A172 (cell line): Measurements from ENCODE around the gene MTIF2. TPM values are rescaled to one million over a fixed set of nuclear protein-coding genes. Genes with fewer than 3 reads are reported as not detected.
A peak's percentile ranks its signal among the peaks of the same experiment; 100 is the strongest.
"Not testable (repeated sequence)": the region's sequence is repeated elsewhere in the genome, so short reads cannot be mapped to it uniquely, and the experiment has no call there.

Source experiments
- DNase-seq: peaks from one replicate; pipeline ENCODE4 v3.0.0-alpha.2; 2015; ENCODE audit warnings: low spot score
- total RNA-seq: library from RNA; depleted of rRNA; stranded (reverse); fragments of >200 nt; shearing (Covaris generic); gene quantifications from 2 replicates; pipeline ENCODE4 v1.2.3, GENCODE V29; 2014

MTIF2 gene
- total RNA-seq, 1 experiment from 2014 or later = 63.9 TPM

DNA sequence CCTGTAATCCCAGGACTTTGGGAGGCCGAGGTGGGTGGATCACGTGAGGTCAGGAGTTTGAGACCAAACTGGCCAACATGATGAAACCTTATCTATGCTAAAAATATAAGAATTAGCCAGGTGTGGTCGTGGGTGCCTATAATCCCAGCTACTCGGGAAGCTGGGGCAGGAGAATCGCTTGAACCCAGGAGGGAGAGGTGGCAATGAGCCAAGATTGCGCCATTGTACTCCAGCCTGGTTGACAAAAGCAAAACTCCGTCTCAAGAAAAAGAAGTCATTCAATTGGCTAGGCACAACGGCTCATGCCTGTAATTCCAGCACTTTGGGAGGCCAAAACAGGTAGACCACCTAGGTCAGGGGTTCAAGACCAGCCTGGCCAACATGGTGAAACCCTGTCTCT is 27.4 kb downstream of the MTIF2 start:
- not testable (repeated sequence) for DNase-seq

DNA sequence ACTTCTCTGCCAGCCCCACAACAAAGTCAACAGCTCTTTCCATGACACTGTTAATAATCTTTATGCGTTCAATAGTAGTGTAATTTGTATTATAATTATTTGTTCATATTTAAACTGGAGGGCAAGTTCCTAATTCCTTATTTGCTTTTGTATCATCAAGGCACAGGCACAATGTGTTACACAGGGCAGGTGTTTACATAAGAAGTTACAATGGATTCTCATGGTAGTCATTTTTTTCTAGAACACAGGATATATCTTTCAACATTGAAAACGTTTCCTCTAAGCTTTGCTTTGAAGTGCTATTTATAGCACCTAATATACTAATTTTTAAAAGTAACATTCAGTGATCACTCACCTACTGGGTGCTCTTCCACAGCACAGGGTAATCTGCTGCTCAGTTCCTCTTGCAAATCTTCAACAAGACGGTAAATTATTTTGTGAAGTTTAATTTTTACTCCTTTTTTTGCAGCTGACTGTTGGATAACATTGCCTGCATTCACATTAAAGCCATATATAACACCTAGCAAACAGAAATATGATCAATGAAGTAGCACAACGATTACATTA is 29.3 kb downstream of the MTIF2 start:
- DNase-seq = no peak

DNA sequence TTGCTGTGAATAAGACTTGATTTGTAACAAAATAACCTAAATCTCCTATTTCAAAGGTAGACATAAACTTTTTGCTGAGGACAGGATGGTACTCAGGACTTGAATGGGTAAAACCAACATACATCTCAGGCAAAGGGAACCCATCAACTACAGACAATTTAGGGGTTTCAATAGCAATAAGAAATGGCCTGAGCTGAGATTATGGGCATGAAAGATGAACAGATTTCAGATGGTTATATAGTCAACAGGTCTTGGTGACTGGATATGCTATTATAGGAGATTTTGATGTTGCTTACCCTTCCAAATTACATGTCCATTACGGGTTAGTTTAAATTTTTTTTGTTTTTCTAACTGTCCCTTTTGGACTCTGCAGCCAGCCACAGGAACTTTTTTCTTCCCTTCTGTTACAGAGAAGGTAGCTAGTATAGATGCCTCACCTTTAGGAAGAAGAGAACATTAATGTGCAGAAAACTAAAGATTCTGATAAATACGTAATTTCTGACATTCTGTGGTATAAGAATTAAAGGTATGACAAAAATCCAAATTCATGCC is 32.0 kb downstream of the MTIF2 start:
- DNase-seq = no peak

DNA sequence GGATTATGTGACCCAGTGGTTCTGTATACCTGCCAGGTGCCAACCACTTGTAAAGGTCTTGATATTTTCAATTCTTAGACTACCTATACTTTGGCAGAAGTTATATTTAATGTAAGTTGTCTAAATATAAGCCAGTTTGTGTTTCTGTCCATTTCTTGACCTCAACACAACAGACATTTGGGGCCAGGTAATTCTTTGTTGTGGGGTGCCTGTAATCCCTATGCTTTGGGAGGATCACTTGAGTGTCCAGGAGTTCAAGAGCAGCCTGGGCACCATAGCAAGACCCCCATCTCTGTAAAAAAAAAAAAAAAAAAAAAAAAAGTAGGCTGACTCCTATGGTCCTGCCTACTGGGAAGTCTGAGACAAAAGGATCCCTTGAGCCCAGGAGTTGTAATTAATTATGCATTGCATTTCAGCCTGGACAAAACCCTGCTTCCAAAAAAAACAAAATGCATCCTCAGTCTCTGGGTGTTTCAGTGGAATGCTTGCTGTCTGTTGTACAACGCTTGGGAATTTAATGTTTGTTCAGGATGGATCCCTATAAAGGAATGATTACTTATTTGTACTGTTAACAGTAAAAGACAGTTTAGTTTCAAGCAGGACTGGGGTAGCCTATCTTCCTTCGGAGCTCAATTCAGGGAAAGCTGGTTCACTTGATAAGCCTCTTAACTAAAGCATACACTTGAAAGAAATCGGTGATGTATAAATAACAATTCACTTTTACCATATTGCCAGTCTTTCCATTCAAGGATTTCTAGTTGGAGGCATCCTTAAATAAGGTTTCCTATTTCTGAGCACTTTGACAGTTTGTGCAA is 33.1 kb downstream of the MTIF2 start:
- no peak for DNase-seq

DNA sequence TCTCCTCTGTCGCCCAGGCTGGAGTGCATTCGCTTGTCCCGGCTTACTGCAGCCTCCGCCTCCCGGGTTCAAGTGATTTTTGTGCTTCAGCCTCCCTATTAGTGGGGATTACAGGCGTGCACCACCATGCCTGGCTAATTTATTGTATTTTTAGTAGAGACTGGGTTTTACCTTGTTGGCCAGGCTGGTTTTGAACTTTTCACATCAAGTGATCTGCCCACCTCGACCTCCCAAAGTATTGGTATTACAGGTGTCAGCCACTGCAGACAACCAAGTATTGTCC is 35.4 kb downstream of the MTIF2 start:
- DNase-seq = no peak

DNA sequence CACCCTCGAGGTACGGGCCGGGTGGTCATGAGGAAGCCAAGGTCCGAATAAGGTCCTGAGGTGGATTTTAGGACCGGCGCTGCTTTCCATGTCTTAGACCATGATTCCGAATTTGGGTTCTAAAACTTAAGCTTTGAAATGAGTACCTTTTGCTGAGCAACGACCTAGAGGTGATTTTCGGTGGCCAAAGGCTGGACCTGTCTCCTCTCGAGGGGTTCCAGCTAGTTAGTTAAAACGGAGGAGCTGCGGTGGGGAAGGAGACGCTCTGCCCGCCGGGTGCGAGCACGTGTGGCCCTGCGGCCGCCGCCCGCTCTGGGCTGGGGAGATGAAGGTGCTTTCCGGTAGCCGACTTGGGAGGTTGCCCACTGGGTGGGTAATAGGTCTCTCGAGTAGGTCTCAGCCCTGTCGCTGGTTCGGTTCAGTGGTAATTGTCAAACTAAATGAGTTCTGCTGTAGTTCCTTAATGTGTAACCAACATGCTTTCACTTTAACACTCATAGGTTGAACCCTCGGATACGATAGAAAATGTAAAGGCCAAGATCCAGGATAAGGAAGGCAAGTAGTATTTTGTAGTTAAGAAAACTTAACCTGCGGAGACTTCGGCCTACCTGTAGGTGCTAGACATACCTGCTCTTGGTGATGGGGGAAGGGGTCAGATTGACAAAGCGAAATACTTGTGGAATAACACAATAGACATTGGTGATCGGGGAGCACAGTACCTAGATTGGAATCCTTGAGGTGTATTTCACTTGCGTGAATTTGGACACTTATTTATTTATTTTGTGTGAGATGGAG is 36.0 kb downstream of the MTIF2 start:
- peak; percentile 32 for DNase-seq

DNA sequence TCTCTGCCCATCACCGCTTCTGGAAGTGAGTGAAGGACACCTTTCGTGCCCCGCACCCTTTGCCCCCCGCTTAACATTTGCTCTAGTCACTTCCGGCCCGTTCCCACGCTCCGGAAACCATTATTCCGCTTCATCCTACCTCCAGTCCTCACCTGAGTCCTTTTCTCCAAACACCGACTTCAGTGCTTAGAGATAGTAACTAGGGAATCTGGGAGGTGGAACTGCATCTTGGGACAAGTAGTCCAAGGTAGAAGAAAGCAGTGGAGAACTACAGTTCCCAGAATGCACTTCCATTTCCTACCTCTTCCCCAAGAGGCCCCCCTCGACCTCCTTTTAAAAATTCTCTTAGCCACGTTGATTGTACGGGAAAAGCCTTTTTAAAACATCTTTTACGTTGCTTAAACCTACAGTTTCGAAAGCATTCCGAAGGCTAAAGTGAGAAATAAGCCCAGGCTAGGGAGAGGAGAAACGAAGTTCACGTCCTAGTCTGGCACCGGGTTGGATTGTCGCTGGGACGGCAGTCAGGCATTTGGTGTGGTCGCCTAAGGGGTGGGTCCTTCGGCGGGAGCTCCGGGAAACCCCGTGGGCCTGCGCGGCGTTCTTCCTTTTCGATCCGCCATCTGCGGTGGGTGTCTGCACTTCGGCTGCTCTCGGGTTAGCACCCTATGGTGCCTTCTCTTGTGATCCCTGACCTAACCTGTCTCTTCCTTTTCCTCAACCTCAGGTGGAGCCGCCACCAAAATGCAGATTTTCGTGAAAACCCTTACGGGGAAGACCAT is 36.8 kb downstream of the MTIF2 start, which contains the start of the genes CLHC1 and RPS27A:
TSS of gene CLHC1 (minus strand) at position 210 of the 779 bp plus-strand sequence. CDS start 9,882 bp downstream, outside the sequence.
TSS of gene RPS27A (plus strand) at position 605 of the 779 bp plus-strand sequence. CDS start at position 742, 137 bp downstream.
- DNase-seq = peak; percentile 99

DNA sequence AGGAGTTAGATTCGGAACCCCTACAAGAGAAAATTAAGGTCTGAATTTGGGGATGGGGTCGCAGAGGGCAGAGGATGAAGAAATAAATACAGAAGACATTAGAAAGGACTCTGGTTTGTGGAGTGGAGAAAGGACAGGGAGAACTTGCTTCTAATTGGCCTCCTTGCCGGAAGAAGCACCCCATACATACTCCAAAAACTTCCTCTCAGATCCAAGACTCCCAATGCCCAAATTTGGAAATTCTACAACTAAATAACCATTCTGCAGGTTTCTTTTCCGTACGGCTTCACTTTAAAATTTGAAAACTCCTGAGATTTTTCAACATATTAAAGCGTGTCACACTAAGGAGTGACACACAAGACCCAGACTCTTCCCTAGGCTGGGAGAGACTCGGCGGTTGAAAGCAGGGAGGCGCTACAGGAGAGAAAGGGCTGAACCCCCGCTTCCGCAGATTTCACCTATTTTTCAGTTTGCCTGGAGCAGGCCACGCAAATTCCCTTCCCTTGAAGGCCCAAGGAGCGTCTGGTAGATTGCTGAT is 37.4 kb downstream of the MTIF2 start:
- no peak for DNase-seq

DNA sequence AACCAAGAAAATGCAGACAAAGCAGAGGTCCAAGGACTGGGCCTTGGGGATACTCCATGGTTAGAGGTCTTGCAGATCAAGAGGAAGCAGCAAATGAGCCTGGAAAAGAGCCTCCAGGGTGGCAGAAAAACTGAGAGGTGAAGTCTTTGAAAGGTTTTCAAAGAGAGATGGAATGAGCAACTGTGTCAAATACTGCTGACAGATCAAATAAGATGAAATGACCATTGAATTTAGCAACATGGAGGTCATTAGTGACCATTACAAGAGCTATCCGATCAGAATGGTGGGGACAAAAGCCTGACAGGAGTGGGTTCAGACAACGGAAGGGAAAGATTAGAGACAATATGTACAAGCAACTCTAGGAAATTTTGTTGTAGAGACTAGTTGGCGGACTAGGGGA is 38.5 kb downstream of the MTIF2 start:
- no peak for DNase-seq

DNA sequence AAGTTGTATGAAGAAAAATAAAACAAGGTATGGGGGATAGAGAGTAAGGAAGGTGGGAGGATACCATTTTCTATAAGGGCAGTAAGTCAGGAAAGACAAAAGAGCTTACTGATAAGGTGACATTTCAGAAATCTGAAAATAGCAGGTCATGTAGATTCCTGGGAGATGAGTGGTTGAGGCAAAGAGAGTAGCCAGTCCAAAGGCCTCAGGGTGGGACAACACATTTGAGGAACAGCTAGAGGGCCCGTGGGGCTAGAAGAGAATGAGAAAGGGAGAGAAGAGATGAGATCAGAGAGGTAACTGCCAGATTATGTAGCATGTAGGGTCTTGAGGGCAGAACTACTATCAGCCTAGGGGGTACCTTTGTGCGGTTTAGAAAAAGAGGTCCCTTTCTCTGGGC is 39.8 kb downstream of the MTIF2 start:
- DNase-seq = no peak

DNA sequence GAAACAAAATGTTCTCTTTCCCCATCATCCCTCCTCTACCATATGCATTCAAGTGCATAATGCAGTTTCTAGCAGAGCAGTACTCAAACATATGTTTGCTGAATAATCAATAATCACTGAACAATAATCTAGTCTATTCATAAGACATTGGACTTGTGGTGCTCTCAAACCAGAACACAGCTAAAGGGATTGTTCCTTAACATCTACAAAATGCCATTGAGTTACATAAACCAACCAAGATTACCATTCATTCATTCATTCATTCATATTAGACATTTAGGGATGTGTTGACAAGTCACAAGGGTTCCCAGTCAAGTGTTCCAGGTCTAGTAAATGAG is 40.8 kb downstream of the MTIF2 start:
- DNase-seq = no peak

DNA sequence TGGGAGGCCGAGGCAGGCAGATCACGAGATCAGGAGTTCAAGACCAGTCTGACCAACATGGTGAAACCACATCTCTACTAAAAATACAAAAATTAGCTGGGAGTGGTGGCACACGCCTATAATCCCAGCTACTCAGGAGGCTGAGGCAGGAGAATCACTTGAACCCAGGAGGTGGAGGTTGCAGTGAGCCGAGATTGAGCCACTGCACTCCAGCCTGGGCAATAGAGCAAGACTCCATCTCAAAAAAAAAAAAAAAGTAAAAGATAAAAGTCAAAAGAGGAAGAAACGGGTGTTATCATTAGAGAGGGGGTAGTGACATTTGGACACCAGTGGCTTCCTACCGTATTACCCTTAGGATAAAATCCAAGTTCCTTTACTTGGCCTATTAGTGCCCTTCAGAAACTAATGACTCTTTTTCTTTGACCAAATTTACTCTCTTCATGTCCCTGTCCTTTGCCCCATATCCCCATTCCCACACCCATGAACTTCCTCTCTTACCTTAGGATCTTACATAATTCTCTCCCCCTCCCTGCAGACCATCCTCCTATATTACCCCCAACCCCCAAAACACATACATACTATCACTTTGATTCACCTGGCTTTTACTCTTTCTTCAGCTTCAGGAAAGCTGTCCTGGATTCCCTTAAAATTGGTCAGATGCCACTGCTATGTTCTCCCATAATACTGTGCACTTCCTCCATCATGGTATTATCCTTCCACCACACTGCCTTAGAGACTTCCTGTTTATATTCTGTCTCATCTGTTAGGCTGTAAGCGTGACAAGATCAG is 41.4 kb downstream of the MTIF2 start:
- DNase-seq = not testable (repeated sequence)

DNA sequence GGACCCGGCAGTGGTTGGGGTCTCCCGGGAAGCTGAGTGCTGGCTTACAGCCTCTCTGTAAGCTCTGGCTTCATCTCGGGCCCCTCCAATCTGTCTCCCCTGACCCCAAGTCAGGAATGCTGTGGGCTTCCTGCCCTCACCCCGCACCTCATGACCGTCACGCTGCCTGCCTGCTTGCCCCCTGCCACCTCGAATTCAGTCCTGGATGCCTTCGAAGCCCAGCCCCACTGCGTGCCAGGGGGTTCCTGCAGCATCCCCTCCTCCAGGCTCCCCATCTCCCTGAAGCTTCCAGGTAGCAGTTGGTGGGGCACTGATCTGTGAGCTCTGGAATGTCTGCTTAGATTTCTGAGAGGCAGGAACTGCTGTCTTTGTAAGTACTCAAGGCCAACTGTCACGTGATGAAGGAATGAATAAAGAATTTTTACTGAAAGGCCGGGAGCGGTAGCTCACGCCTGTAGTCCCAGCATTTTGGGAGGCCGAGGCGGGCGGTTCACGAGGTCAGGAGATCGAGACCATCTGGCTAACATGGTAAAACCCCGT is 43.5 kb downstream of the MTIF2 start:
- DNase-seq = no peak

DNA sequence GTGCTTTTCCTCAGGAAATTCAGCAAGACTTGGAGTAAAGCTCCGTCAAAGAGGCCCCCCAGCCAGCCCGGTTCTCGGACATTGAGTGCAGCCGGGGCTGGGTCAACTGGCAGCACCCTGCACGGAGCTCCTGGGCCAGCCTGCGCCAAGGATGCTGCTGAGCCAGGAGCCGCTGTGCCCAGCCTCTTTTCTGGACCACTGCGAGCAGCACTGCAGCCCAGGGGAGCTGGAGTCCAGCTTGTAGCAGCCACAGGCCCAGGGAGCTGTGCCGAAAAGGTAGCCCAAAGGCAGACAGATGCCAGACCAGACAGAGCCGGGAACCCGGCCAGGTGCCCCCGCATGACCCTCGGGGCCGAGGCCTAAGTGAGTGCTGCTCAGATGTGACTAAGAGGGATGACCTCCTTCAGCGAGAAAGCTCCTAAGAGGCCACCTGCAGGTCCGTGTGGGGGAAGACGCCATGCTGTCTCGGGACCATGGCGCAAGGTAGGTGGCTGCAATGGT is 44.2 kb downstream of the MTIF2 start:
- DNase-seq = no peak

DNA sequence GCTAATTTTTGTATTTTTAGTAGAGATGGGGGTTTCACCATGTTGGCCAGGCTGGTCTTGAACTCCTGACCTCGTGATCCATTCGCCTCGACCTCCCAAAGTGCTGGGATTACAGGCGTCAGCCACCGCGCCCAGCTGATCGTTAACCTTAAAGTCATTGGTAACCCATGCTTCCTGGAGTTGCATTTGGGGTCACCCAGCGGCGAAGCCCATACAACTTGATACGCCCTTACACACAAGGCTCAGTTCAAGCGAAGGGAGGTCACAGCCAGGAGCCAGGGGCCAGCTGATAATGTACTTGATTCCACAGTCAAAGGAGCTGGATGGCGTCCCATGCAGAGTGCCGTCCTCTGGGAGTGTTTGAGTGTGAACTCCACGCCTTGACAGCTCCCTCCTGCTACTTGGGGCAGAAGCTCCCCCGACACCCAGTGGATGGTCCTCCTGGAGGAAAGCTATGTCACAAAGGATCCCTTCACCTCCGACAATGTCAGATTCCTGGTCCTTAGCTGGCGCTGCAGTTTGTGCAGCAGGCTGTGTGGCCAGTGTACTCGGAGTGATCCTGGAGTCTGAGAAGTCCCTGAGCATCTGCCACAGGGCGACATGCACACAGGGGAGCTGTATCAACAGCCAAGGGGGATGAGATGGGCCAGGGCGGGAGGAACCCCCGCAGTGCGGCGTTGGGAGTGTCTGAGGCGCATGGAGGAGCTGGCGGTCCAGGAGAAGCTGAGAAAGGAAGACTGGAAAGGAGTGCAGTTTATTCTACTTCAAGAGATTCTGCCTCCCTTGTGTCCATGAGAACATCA is 44.9 kb downstream of the MTIF2 start:
- DNase-seq = no peak

DNA sequence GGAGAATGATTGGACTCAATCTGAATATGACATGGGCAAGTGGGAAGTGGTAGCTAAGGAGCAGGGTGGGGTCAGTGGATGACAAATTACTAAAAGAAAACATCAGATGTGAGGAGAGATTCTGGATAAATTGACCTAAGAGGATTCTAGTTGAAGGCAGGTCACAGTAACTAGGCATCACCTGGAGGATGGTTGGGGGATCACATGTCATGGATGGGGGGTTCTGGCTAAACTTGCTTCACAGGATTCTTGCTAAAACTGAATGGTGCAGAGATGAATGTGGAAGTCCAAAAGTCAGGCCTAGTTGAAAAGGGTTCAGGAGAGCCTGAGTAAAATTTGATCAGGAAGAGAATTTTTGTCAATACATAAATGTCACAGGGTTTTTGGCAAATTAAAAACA is 55.2 kb downstream of the MTIF2 start:
- no peak for DNase-seq

DNA sequence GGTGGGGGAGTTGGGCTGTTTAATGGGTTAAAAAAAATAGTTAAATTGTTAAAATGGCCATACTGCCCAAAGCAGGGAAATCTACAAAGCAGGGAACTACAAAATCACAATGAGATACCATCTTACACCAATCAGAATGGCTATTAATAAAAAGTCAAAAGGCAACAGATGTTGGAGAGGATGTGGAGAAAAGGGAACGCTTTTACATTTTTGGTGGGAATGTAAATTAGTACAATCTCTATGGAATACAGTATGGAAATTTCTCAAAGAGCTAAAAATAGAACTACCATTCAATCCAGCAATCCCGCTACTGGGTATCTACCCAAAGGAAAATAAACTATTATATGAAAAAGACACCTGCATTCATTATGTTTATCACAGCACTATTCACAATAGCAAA is 64.1 kb downstream of the MTIF2 start:
- DNase-seq = no peak

DNA sequence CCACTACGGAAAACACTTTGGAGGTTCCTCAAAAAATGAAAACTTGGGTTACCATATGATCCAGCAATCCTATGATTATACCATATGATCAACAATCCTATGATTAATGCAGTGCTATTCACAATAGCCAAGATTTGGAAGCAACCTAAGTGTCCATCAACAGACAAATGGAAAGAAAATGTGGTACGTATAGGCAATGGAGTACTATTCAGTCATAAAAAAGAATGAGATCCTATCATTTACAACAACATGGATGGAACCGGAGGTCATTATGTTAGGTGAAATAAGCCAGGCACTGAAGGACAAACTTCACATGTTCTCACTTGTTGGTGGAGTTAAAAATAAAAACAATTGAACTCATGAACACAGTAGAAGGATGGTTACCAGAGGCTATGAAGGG is 64.5 kb downstream of the MTIF2 start:
- no peak for DNase-seq

DNA sequence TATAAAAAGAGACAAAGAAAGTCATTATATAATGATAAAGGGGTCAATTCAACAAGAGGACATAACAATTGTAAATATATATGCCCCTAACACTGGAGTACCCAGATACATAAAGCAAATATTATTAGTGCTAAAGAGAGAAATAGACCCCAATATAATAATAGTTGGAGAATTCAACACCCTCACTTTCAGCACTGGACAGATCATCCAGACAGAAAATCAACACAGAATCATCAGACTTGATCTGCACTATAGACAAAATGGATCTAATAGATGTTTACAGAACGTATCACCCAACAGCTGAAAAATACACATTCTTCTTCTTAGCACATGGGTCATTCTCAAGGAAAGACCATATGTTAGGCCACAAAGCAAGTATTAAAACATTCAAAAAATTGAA is 68.6 kb downstream of the MTIF2 start:
- no peak for DNase-seq
